ENCODE measurements around the gene MED7. TPM values are rescaled to one million over a fixed set of nuclear protein-coding genes. Genes with fewer than 3 reads are reported as not detected.

The MED7 gene
- total and polyA plus RNA-seq, 9 of the 15 experiments (the other 6 are each of a cell fraction or from before 2014, with no cell fraction given): 4.5 to 38.7 (median 12.2) TPM

DNA sequence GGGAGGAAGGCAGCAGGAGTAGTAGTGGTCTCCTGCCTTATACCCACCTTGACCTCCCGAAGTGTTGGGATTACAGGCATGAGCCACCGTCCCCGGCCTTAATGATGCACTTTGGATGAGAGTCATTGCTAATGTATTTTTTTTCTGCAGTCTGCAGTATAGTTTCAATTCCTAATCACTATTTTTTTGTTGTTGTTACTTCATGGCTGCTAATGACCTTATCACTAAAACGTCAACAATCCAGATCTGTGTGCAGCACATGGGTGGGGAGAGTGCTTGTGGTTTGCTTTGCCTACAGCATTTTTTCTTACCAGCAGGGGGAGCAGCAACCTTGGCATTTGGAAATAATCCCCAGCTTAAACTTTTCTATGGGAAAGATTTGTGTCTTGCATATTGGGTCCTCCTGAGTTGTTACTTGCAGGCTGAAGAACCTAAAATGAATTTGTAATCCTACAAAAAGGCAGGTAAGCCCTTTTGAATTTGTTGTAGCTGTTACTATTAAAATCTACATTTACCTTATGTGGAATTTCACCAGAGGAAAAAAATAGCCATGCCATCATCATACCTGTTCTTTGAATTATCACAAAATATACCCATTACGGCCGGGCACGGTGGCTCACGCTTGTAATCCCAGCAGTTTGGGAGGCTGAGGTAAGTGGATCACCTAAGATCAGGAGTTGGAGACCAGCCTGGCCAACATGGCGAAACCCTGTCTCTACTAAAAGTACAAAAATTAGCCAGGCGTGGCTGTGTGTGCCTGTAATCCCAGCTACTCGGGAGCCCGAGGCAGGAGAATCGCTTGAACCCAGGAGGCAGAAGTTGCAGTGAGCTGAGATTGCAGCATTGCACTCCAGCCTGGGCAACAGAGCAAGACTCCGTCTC, 6.3 kb upstream of the MED7 start (continued):
- TF ChIP-seq, protein P1, sequence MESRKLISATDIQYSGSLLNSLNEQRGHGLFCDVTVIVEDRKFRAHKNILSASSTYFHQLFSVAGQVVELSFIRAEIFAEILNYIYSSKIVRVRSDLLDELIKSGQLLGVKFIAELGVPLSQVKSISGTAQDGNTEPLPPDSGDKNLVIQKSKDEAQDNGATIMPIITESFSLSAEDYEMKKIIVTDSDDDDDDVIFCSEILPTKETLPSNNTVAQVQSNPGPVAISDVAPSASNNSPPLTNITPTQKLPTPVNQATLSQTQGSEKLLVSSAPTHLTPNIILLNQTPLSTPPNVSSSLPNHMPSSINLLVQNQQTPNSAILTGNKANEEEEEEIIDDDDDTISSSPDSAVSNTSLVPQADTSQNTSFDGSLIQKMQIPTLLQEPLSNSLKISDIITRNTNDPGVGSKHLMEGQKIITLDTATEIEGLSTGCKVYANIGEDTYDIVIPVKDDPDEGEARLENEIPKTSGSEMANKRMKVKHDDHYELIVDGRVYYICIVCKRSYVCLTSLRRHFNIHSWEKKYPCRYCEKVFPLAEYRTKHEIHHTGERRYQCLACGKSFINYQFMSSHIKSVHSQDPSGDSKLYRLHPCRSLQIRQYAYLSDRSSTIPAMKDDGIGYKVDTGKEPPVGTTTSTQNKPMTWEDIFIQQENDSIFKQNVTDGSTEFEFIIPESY (CRISPR knock-in tag; IDR thresholded peaks at IDR 0.05): no peak
- TF ChIP-seq ZKSCAN3 (CRISPR knock-in tag; IDR thresholded peaks at IDR 0.05) (no peak), MTA3 (IDR thresholded peaks at IDR 0.05; ENCODE audit: borderline replicate concordance) (no peak), NFE2L1 (tag; IDR thresholded peaks at IDR 0.05; ENCODE audit: borderline replicate concordance, low read depth) (no peak), ZNF507 (tag; conservative IDR thresholded peaks at IDR 0.05) (no peak), PCBP1 (IDR thresholded peaks at IDR 0.05; ENCODE audit: low read depth, low read length, poor library complexity, severe bottlenecking) (no peak), RHOXF2B (CRISPR knock-in tag; conservative IDR thresholded peaks at IDR 0.05) (no peak), TCF3 (CRISPR knock-in tag; IDR thresholded peaks at IDR 0.05) (peak; percentile 35; the same call in 1 of the 2 replicates), NR4A1 (CRISPR knock-in tag; IDR thresholded peaks at IDR 0.05) (no peak), NR4A1 (tag; IDR thresholded peaks at IDR 0.05) (no peak), RAD51 (IDR thresholded peaks at IDR 0.05; ENCODE audit: borderline replicate concordance, low read depth) (no peak), RBM15 (IDR thresholded peaks at IDR 0.05; ENCODE audit: insufficient read depth, low read length) (no peak), SAFB2 (IDR thresholded peaks at IDR 0.05; ENCODE audit: borderline replicate concordance, low read depth, low read length, severe bottlenecking) (no peak)
- TF ChIP-seq, protein P2, sequence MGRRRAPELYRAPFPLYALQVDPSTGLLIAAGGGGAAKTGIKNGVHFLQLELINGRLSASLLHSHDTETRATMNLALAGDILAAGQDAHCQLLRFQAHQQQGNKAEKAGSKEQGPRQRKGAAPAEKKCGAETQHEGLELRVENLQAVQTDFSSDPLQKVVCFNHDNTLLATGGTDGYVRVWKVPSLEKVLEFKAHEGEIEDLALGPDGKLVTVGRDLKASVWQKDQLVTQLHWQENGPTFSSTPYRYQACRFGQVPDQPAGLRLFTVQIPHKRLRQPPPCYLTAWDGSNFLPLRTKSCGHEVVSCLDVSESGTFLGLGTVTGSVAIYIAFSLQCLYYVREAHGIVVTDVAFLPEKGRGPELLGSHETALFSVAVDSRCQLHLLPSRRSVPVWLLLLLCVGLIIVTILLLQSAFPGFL (CRISPR knock-in tag; IDR thresholded peaks at IDR 0.05): no peak
- TF ChIP-seq, protein P3, sequence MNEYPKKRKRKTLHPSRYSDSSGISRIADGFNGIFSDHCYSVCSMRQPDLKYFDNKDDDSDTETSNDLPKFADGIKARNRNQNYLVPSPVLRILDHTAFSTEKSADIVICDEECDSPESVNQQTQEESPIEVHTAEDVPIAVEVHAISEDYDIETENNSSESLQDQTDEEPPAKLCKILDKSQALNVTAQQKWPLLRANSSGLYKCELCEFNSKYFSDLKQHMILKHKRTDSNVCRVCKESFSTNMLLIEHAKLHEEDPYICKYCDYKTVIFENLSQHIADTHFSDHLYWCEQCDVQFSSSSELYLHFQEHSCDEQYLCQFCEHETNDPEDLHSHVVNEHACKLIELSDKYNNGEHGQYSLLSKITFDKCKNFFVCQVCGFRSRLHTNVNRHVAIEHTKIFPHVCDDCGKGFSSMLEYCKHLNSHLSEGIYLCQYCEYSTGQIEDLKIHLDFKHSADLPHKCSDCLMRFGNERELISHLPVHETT (CRISPR knock-in tag; conservative IDR thresholded peaks at IDR 0.05 in 1 of 2, IDR thresholded peaks at IDR 0.05 in 1 of 2): no peak
- TF ChIP-seq, protein P4, sequence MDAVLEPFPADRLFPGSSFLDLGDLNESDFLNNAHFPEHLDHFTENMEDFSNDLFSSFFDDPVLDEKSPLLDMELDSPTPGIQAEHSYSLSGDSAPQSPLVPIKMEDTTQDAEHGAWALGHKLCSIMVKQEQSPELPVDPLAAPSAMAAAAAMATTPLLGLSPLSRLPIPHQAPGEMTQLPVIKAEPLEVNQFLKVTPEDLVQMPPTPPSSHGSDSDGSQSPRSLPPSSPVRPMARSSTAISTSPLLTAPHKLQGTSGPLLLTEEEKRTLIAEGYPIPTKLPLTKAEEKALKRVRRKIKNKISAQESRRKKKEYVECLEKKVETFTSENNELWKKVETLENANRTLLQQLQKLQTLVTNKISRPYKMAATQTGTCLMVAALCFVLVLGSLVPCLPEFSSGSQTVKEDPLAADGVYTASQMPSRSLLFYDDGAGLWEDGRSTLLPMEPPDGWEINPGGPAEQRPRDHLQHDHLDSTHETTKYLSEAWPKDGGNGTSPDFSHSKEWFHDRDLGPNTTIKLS (IDR thresholded peaks at IDR 0.05; ENCODE audit: borderline replicate concordance, low read depth): no peak
- TF ChIP-seq, protein P5, sequence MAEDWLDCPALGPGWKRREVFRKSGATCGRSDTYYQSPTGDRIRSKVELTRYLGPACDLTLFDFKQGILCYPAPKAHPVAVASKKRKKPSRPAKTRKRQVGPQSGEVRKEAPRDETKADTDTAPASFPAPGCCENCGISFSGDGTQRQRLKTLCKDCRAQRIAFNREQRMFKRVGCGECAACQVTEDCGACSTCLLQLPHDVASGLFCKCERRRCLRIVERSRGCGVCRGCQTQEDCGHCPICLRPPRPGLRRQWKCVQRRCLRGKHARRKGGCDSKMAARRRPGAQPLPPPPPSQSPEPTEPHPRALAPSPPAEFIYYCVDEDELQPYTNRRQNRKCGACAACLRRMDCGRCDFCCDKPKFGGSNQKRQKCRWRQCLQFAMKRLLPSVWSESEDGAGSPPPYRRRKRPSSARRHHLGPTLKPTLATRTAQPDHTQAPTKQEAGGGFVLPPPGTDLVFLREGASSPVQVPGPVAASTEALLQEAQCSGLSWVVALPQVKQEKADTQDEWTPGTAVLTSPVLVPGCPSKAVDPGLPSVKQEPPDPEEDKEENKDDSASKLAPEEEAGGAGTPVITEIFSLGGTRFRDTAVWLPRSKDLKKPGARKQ (CRISPR knock-in tag; IDR thresholded peaks at IDR 0.05): no peak
